Psoas muscle (tissue), 8 donors: ENCODE data around the gene TICRR. TPM values are rescaled to one million over a fixed set of nuclear protein-coding genes. Genes with fewer than 3 reads are reported as not detected.

ENCODE experiments used
- ATAC-seq, 4 donors: fragments of 200-7000 bp; cut with Tn5 transposase; one replicate each; pipeline ENCODE4 v1.9.1; 2020; ENCODE audit warnings: moderate library complexity in 3 of 4, mild to moderate bottlenecking in 2 of 4
- DNase-seq, 2 donors: peaks; one replicate each; pipeline ENCODE4 v3.0.0-alpha.2; 2020
- H3K27ac ChIP-seq: fragments of 200-600 bp; one replicate; pipeline ENCODE4 v1.8.0; 2022
- H3K27me3 ChIP-seq, 3 donors: fragments of 200-600 bp in 1 of 3; one replicate each; pipeline versions ENCODE4 v1.6.1 to v1.8.0; 2013 to 2022; ENCODE audit warnings: low read length in 2 of 3, mild to moderate bottlenecking in 2 of 3, moderate library complexity in 1 of 3; ENCODE audit not compliant: insufficient read depth in 3 of 3
- H3K36me3 ChIP-seq, 2 donors: fragments of 200-600 bp in 1 of 2; one replicate each; pipeline versions ENCODE4 v1.6.1 to v1.8.0; 2013 to 2022; ENCODE audit warnings: low read depth in 1 of 2, mild to moderate bottlenecking in 1 of 2, moderate library complexity in 1 of 2; ENCODE audit not compliant: insufficient read depth in 1 of 2
- H3K4me1 ChIP-seq: fragments of 200-600 bp; one replicate; pipeline ENCODE4 v1.8.0; 2022
- H3K4me3 ChIP-seq: fragments of 200-600 bp; one replicate; pipeline ENCODE4 v1.8.0; 2022; ENCODE audit warnings: mild to moderate bottlenecking
- H3K9me3 ChIP-seq: fragments of 200-600 bp; one replicate; pipeline ENCODE4 v1.8.0; 2022
- CTCF ChIP-seq: fragments of 200-600 bp; IDR thresholded peaks from one replicate; pipeline ENCODE4 v1.8.0; 2022; ENCODE audit warnings: antibody characterized with exemption
- WGBS, 3 donors: extraction: QIAGEN DNeasy Blood & Tissue Kit; methylation state at CpG; one replicate each; pipeline versions ENCODE4 v1.1.6 to v1.1.7; 2013; 5-methylcytosine and 5-hydroxymethylcytosine counted together
- intact Hi-C, 2 donors: fragments of 100-400 bp; cut with DNase I; formaldehyde crosslinking; loops; one replicate each; pipeline versions ENCODE4 v1.11.0 to v1.14.2; 2022
- polyA plus RNA-seq, 3 donors: library from polyadenylated mRNA; stranded (reverse); fragments of 200-250 nt; gene quantifications; one replicate each; pipeline ENCODE4 v1.2.3, GENCODE V29; 2013
- total RNA-seq, 4 donors: library from RNA; stranded (reverse); fragmentation: NEBNext Ultra II Directional in 2 of 4; extraction: Animal tissue kit (Norgen Biotek cat#: 25700) in 2 of 4; gene quantifications; one replicate each; pipeline versions ENCODE4 v1.2.1 to v1.2.4, GENCODE V29; 2021 to 2023
- donor health status: healthy with polysubstance abuse.
- donor health status: DM: no; HTN: no; CAD: no; lungs with moderate emphysema.
- donor health status: Bipolar disorder and iron deficiency.
- donor health status: healthy.
- donor health status: DM: yes; HTN: yes; CAD: no.
- donor health status: DM: no; HTN: no; CAD: no.
- donor health status: DM: no; HTN: no; CAD: no.
- donor health status: DM: yes; HTN: yes; CAD: no.

The TICRR gene
- total and polyA plus RNA-seq, 7 donors, result 0.01 to 0.04 (median 0.04) TPM; not detected in 4

GRCh38 chr15:89559769-89560264 is 15.5 kb upstream of the TICRR start:
- intact Hi-C loops, result loop anchor here in 1 of 2 donors (10.0 kb wide), 1 partner anchor 205 kb away; no protein-coding TSS in a partner anchor
- Histone ChIP-seq H3K4me3 (no peak overlapping the region), H3K27me3 (peaks cover 0 to 9% (median 0%) of the 10 kb centered on the region in 3 donors), H3K27ac (no peak overlapping the region), H3K4me1 (no peaks in the 10 kb centered on the region), H3K9me3 (no peaks in the 10 kb centered on the region), H3K36me3 (no peaks in the 10 kb centered on the region)
- no peak for TF ChIP-seq CTCF
- WGBS, 3 donors, result 48 to 53% (median 51%) methylated on average over 5 of the region's 5 CpGs
- no peak for DNase-seq
- no peak for ATAC-seq

DNA sequence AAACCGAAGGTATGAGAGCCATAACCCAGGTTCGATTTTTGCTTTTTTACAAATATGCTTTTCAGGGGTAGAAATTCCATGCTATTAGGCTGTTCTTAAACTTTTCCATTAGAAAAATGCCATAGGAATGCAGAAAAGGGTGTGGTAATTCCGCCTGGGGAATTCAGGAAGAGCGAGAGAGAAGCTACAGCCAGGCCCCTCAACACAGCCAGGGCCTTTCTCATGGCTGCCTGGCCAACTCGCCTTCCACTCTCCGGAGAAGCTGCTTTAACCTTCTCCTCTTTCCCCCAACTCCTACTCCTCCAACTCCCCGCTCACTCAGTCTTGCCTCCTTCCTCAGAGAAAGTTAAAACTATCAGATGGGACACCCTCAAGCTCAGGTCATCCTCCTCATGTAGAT is 9.1 kb upstream of the TICRR start:
- DNase-seq, result no peak
- Histone ChIP-seq H3K4me1 (no peaks in the 10 kb centered on the region), H3K27me3 (peaks cover 0 to 3% (median 0%) of the 10 kb centered on the region in 3 donors), H3K36me3 (no peaks in the 10 kb centered on the region), H3K27ac (no peak overlapping the region), H3K4me3 (no peak overlapping the region), H3K9me3 (no peaks in the 10 kb centered on the region)
- intact Hi-C loops, result no loop called here
- no peak for TF ChIP-seq CTCF
- WGBS, 3 donors, result 58 to 64% (median 60%) methylated on average over 7 of the region's 7 CpGs
- no peak for ATAC-seq

DNA sequence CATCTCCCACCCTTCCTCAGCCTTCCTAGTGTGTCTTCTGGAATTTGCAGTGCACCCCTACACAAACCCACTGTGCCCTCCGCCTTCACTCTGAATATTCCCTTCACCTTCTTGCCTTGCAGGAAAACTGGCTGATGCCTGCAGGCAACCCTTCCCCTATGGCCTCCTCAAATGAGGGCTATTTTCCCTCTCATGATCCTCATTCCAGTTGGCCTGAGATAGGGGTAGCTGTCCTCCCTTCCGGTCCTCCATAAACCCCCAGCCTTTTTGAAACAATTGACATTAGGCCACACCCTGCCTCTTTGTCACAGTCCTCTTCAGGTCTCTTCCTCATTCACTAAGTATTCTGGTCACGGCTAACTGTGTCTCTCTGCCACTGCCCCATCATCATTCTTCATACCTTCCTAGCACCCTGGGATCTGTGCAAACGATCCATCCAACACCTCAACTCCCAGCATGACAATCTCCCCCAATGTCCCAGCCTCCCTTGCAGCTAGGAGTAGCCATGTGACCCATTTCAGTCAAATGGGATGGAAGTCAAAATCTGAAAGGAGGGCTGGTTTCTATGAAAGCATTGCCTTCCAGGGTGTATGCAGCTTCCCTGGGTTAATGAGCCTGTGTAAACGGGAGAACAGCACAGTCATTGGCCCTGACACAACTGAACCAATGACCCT is 8.5 kb upstream of the TICRR start:
- ATAC-seq (no peak), DNase-seq (no peak)
- H3K9me3 ChIP-seq, result no peaks in the 10 kb centered on the region
- no peaks in the 10 kb centered on the region for H3K36me3 ChIP-seq
- intact Hi-C loops, result no loop called here
- no peak for TF ChIP-seq CTCF
- 80 to 84% (median 81%) methylated on average over 5 of the region's 5 CpGs for WGBS, 3 donors
- no peak overlapping the region for H3K27ac ChIP-seq
- no peaks in the 10 kb centered on the region for H3K4me1 ChIP-seq
- H3K27me3 ChIP-seq, result peaks cover 0 to 3% (median 0%) of the 10 kb centered on the region in 3 donors
- H3K4me3 ChIP-seq, result no peak overlapping the region

GRCh38 chr15:89569090-89569745 is 6.1 kb upstream of the TICRR start:
- H3K27me3 ChIP-seq, result peaks cover 0 to 3% (median 0%) of the 10 kb centered on the region in 3 donors
- WGBS, 3 donors, result 75 to 81% (median 78%) methylated on average over 7 of the region's 7 CpGs
- no peaks in the 10 kb centered on the region for H3K36me3 ChIP-seq
- no peak overlapping the region for H3K4me3 ChIP-seq
- no peaks in the 10 kb centered on the region for H3K9me3 ChIP-seq
- intact Hi-C loops, result no loop called here
- no peak for DNase-seq
- ATAC-seq, result no peak
- no peak for TF ChIP-seq CTCF
- no peaks in the 10 kb centered on the region for H3K4me1 ChIP-seq
- H3K27ac ChIP-seq, result no peak overlapping the region
